GM04504 (cell line): ENCODE measurements around the gene IAH1.
"Not testable (repeated sequence)": the region's sequence is repeated elsewhere in the genome, so short reads cannot be mapped to it uniquely, and the experiment has no call there.

ENCODE experiments used
- DNase-seq: peaks from one replicate; pipeline ENCODE4 v3.0.0-alpha.2; 2012; ENCODE audit warnings: low read depth

IAH1 gene

GRCh38 chr2:9473308-9473984 lies 905 bp upstream of the IAH1 start:
- DNase-seq, result no peak

- no peak for DNase-seq
These were observed 378 bp upstream of the IAH1 start for GRCh38 chr2:9473985-9474360.

- DNase-seq, result no peak
These were observed 3.6 kb downstream of the IAH1 start for GRCh38 chr2:9477914-9478313.

- no peak for DNase-seq
These were observed 4.2 kb downstream of the IAH1 start for GRCh38 chr2:9478526-9478925.

GRCh38 chr2:9480157-9480556 lies 5.8 kb downstream of the IAH1 start:
- no peak for DNase-seq

- DNase-seq, result no peak
These were observed 8.8 kb downstream of the IAH1 start for GRCh38 chr2:9483107-9483506.

GRCh38 chr2:9484533-9484932 lies 10.2 kb downstream of the IAH1 start:
- no peak for DNase-seq

GRCh38 chr2:9488583-9489547 lies 14.5 kb downstream of the IAH1 start:
- no peak for DNase-seq

- DNase-seq, result no peak
These were observed 16.4 kb downstream of the IAH1 start for GRCh38 chr2:9490789-9491188.

- no peak for DNase-seq
These were observed 18.6 kb downstream of the IAH1 start for GRCh38 chr2:9492927-9493326.

- DNase-seq, result no peak
These were observed 19.1 kb downstream of the IAH1 start for GRCh38 chr2:9493478-9493877.

- DNase-seq, result no peak
These were observed 19.7 kb downstream of the IAH1 start for GRCh38 chr2:9494081-9494480.

GRCh38 chr2:9497017-9497416 lies 22.7 kb downstream of the IAH1 start:
- no peak for DNase-seq

GRCh38 chr2:9498210-9498609 lies 23.9 kb downstream of the IAH1 start:
- no peak for DNase-seq

- DNase-seq, result no peak
These were observed 34.6 kb downstream of the IAH1 start for GRCh38 chr2:9508931-9509330.

- not testable (repeated sequence) for DNase-seq
These were observed 39.6 kb downstream of the IAH1 start for GRCh38 chr2:9513946-9514345.

GRCh38 chr2:9517118-9517782 lies 42.9 kb downstream of the IAH1 start:
- no peak for DNase-seq

- no peak for DNase-seq
These were observed 43.8 kb downstream of the IAH1 start for GRCh38 chr2:9518163-9518562.

GRCh38 chr2:9518780-9519179 lies 44.4 kb downstream of the IAH1 start:
- no peak for DNase-seq

- no peak for DNase-seq
These were observed 44.9 kb downstream of the IAH1 start for GRCh38 chr2:9519250-9519649.

GRCh38 chr2:9524291-9524690 lies 49.9 kb downstream of the IAH1 start:
- no peak for DNase-seq

- DNase-seq, result no peak
These were observed 50.9 kb downstream of the IAH1 start for GRCh38 chr2:9525266-9525665.
